Fibroblast of skin of right quadriceps (primary cell): ENCODE data around the gene RBM26.
A peak's percentile ranks its signal among the peaks of the same experiment; 100 is the strongest.
"Not testable (repeated sequence)": the region's sequence is repeated elsewhere in the genome, so short reads cannot be mapped to it uniquely, and the experiment has no call there.

ENCODE experiments used
- DNase-seq: peaks from one replicate; pipeline ENCODE4 v3.0.0-alpha.2; 2013

Gene RBM26

GRCh38 chr13:79314652-79315051 is 91.4 kb downstream of the RBM26 start:
- no peak for DNase-seq

GRCh38 chr13:79312340-79312855 is 93.7 kb downstream of the RBM26 start:
- DNase-seq: no peak

- peak; percentile 27 for DNase-seq
Observed at GRCh38 chr13:79311386-79311785, 94.7 kb downstream of the RBM26 start.

- DNase-seq: no peak
Observed at GRCh38 chr13:79309690-79310089, 96.4 kb downstream of the RBM26 start.

GRCh38 chr13:79307866-79308298 is 98.2 kb downstream of the RBM26 start:
- no peak for DNase-seq

- DNase-seq: no peak
Observed at GRCh38 chr13:79307433-79307861, 98.6 kb downstream of the RBM26 start.

GRCh38 chr13:79306650-79307049 is 99.4 kb downstream of the RBM26 start:
- DNase-seq: no peak

- DNase-seq: no peak
Observed at GRCh38 chr13:79297128-79297527, 108.9 kb downstream of the RBM26 start.

GRCh38 chr13:79295906-79296706 is 109.9 kb downstream of the RBM26 start:
- no peak for DNase-seq

GRCh38 chr13:79290595-79291244 is 115.3 kb downstream of the RBM26 start:
- no peak for DNase-seq

- no peak for DNase-seq
Observed at GRCh38 chr13:79289571-79289970, 116.5 kb downstream of the RBM26 start.

- no peak for DNase-seq
Observed at GRCh38 chr13:79287939-79288795, 117.9 kb downstream of the RBM26 start.

GRCh38 chr13:79285159-79285558 is 120.9 kb downstream of the RBM26 start:
- DNase-seq: no peak

GRCh38 chr13:79283742-79284141 is 122.3 kb downstream of the RBM26 start:
- no peak for DNase-seq

- no peak for DNase-seq
Observed at GRCh38 chr13:79282976-79283375, 123.1 kb downstream of the RBM26 start.

- no peak for DNase-seq
Observed at GRCh38 chr13:79282508-79282907, 123.5 kb downstream of the RBM26 start.

- no peak for DNase-seq
Observed at GRCh38 chr13:79281339-79281747, 124.7 kb downstream of the RBM26 start.

GRCh38 chr13:79279735-79280134 is 126.3 kb downstream of the RBM26 start:
- DNase-seq: not testable (repeated sequence)

GRCh38 chr13:79273045-79273444 is 133.0 kb downstream of the RBM26 start:
- DNase-seq: no peak

GRCh38 chr13:79271616-79272015 is 134.4 kb downstream of the RBM26 start:
- no peak for DNase-seq

GRCh38 chr13:79270859-79271258 is 135.2 kb downstream of the RBM26 start:
- no peak for DNase-seq
